ENCODE results near the gene ACTG1. TPM values are rescaled to one million over a fixed set of nuclear protein-coding genes. Genes with fewer than 3 reads are reported as not detected.
A peak's percentile ranks its signal among the peaks of the same experiment; 100 is the strongest.

ACTG1 gene
- total RNA-seq, 2 donors from 2014 or later, result 4,489 to 4,790 TPM

GRCh38 chr17:81476635-81477034 lies 36.0 kb downstream of the ACTG1 start:
- Histone ChIP-seq H3K27me3 (no peaks in the 10 kb centered on the region), H3K4me1 (no peaks in the 10 kb centered on the region), H3K27ac (no peak overlapping the region), H3K9me3 (no peaks in the 10 kb centered on the region), H3K9ac (ENCODE audit: low read depth in 2 of 2, low read length in 2 of 2) (no peak overlapping the region), H3K4me3 (no peak overlapping the region), H3K36me3 (no peaks in the 10 kb centered on the region)
- no peak for DNase-seq
- intact Hi-C loops (cut with DNase I), result no loop called here
- no peak for TF ChIP-seq CTCF (IDR thresholded peaks at IDR 0.05)

GRCh38 chr17:81476097-81476496 lies 36.5 kb downstream of the ACTG1 start:
- no peaks in the 10 kb centered on the region for H3K9me3 ChIP-seq
- no peak for TF ChIP-seq CTCF (IDR thresholded peaks at IDR 0.05)
- H3K4me1 ChIP-seq, result no peaks in the 10 kb centered on the region
- no peak for DNase-seq
- H3K4me3 ChIP-seq, result no peak overlapping the region
- intact Hi-C loops (cut with DNase I), result no loop called here
- H3K36me3 ChIP-seq, result no peaks in the 10 kb centered on the region
- H3K27me3 ChIP-seq, result no peaks in the 10 kb centered on the region
- no peak overlapping the region for H3K27ac ChIP-seq
- no peak overlapping the region for H3K9ac ChIP-seq (ENCODE audit: low read depth in 2 of 2, low read length in 2 of 2)

GRCh38 chr17:81474958-81475357 lies 37.6 kb downstream of the ACTG1 start:
- Histone ChIP-seq H3K27me3 (no peaks in the 10 kb centered on the region), H3K36me3 (no peaks in the 10 kb centered on the region), H3K9me3 (no peaks in the 10 kb centered on the region), H3K4me3 (no peak overlapping the region), H3K27ac (no peak overlapping the region), H3K4me1 (no peaks in the 10 kb centered on the region), H3K9ac (ENCODE audit: low read depth in 2 of 2, low read length in 2 of 2) (no peak overlapping the region)
- intact Hi-C loops (cut with DNase I), result no loop called here
- TF ChIP-seq CTCF (IDR thresholded peaks at IDR 0.05), result no peak
- DNase-seq, result no peak

- Histone ChIP-seq H3K9ac (ENCODE audit: low read depth in 2 of 2, low read length in 2 of 2) (no peak overlapping the region), H3K27ac (no peak overlapping the region), H3K9me3 (no peaks in the 10 kb centered on the region), H3K27me3 (no peaks in the 10 kb centered on the region), H3K4me3 (no peak overlapping the region), H3K4me1 (no peaks in the 10 kb centered on the region), H3K36me3 (no peaks in the 10 kb centered on the region)
- DNase-seq, result no peak
- intact Hi-C loops (cut with DNase I), result no loop called here
- no peak for TF ChIP-seq CTCF (IDR thresholded peaks at IDR 0.05)
These were observed 39.6 kb downstream of the ACTG1 start for GRCh38 chr17:81473019-81473418.

GRCh38 chr17:81471818-81472456 lies 40.7 kb downstream of the ACTG1 start:
- H3K4me1 ChIP-seq, result no peaks in the 10 kb centered on the region
- H3K27ac ChIP-seq, result no peak overlapping the region
- no peaks in the 10 kb centered on the region for H3K36me3 ChIP-seq
- TF ChIP-seq CTCF (IDR thresholded peaks at IDR 0.05), result no peak
- intact Hi-C loops (cut with DNase I), result no loop called here
- DNase-seq, result peak; percentile 63
- H3K27me3 ChIP-seq, result no peaks in the 10 kb centered on the region
- H3K9me3 ChIP-seq, result no peaks in the 10 kb centered on the region
- no peak overlapping the region for H3K4me3 ChIP-seq
- no peak overlapping the region for H3K9ac ChIP-seq (ENCODE audit: low read depth in 2 of 2, low read length in 2 of 2)

Data from colonic mucosa (tissue), 4 donors.